Glomerular visceral epithelial cell (primary cell): ENCODE results near the gene AIDA.

ENCODE experiments used
- DNase-seq: peaks from one replicate; pipeline ENCODE4 v3.0.0-alpha.2; 2016; ENCODE audit errors: extremely low spot score

AIDA gene

GRCh38 chr1:222643938-222644635, 68.2 kb downstream of the AIDA start:
- DNase-seq: peak; percentile 99

GRCh38 chr1:222643606-222643937, 68.7 kb downstream of the AIDA start:
- DNase-seq: no peak

GRCh38 chr1:222642468-222642867, 69.8 kb downstream of the AIDA start:
- no peak for DNase-seq

- DNase-seq: no peak
Measured at GRCh38 chr1:222641269-222641948, 70.9 kb downstream of the AIDA start.

- peak; percentile 90 for DNase-seq
Measured at GRCh38 chr1:222634180-222635013, 77.9 kb downstream of the AIDA start.

GRCh38 chr1:222632749-222633148, 79.5 kb downstream of the AIDA start:
- DNase-seq: no peak

GRCh38 chr1:222631611-222632208, 80.6 kb downstream of the AIDA start:
- DNase-seq: no peak

- no peak for DNase-seq
Measured at GRCh38 chr1:222629921-222630535, 82.3 kb downstream of the AIDA start.

GRCh38 chr1:222627232-222627631, 85.1 kb downstream of the AIDA start:
- DNase-seq: no peak

GRCh38 chr1:222624214-222624613, 88.1 kb downstream of the AIDA start:
- DNase-seq: no peak

GRCh38 chr1:222623458-222623857, 88.8 kb downstream of the AIDA start:
- DNase-seq: no peak

GRCh38 chr1:222622765-222623164, 89.5 kb downstream of the AIDA start:
- no peak for DNase-seq

GRCh38 chr1:222620566-222620965, 91.7 kb downstream of the AIDA start:
- no peak for DNase-seq

- DNase-seq: peak; percentile 43
Measured at GRCh38 chr1:222618880-222619596, 93.3 kb downstream of the AIDA start.
